Endothelial cell of umbilical vein (primary cell): ENCODE measurements around the gene MCC. TPM values are rescaled to one million over a fixed set of nuclear protein-coding genes. Genes with fewer than 3 reads are reported as not detected.

Experiments used
- BruUV-seq: library from RNA; stranded (reverse); fragments of 400-500 nt; replicated peaks from 2 replicates; lab custom pipeline; 2021; lab: Mats Ljungman, UMichigan
- CTCF ChIA-PET: fragments of 300-600, 350-600 bp; sonication (Branson Sonifier 250); formaldehyde crosslinking; loops from one replicate; lab custom pipeline; 2021; ENCODE audit warnings: antibody characterized with exemption, inconsistent platforms; lab: Charles Lee
- POLR2A ChIA-PET: fragments of 300-600, 350-600 bp; sonication (Branson Sonifier 250); formaldehyde crosslinking; loops from one replicate; lab custom pipeline; 2021; ENCODE audit warnings: antibody characterized with exemption, inconsistent platforms; lab: Charles Lee
- DNase-seq: peaks from one replicate; pipeline ENCODE4 v3.0.0-alpha.2; 2011; ENCODE audit warnings: low read depth, low spot score
- FAIRE-seq: peaks from 2 replicates; lab custom pipeline; 2011; peaks lifted over from hg19 to GRCh38; lab: Jason Lieb, UNC
- H2AFZ ChIP-seq: 2 replicates; pipeline ENCODE4 v1.6.0; 2012; ENCODE audit warnings: low read depth, low read length, control low read depth, inconsistent platforms
- H3K27ac ChIP-seq: 2 replicates; pipeline ENCODE4 v1.5.1; 2011; ENCODE audit warnings: low read depth, mild to moderate bottlenecking, control low read depth, low read length, moderate library complexity; ENCODE audit not compliant: insufficient read depth
- H3K27me3 ChIP-seq, 2 experiments: 2 replicates each; pipeline versions ENCODE4 v1.6.0 to v1.6.1; 2011; ENCODE audit warnings: low read length in 2 of 2, mixed read lengths in 1 of 2; ENCODE audit not compliant: control insufficient read depth in 2 of 2, insufficient read depth in 2 of 2
- H3K36me3 ChIP-seq, 2 experiments: 2 replicates in 1 of 2; 3 replicates in 1 of 2; pipeline ENCODE4 v1.5.1; 2011; ENCODE audit warnings: low read length in 2 of 2, mild to moderate bottlenecking in 1 of 2, moderate library complexity in 1 of 2; ENCODE audit not compliant: control insufficient read depth in 2 of 2, insufficient read depth in 2 of 2; ENCODE audit errors: extremely low read depth in 1 of 2
- H3K4me1 ChIP-seq: 3 replicates; pipeline ENCODE4 v1.5.1; 2011; ENCODE audit warnings: mild to moderate bottlenecking, low read length; ENCODE audit not compliant: control insufficient read depth, insufficient read depth; ENCODE audit errors: extremely low read depth
- H3K4me2 ChIP-seq: 2 replicates; pipeline ENCODE4 v1.6.1; 2011; ENCODE audit warnings: low read length, control low read depth, mixed read lengths; ENCODE audit not compliant: insufficient read depth
- H3K4me3 ChIP-seq, 3 experiments: fragments of 200-600 bp in 1 of 3; sonication (generic), shearing (Covaris generic) in 1 of 3; replicated peaks in 1 of 3; 2 replicates each; pipeline ENCODE4 v1.5.1; 2011 to 2016; ENCODE audit warnings: control low read depth in 3 of 3, low read length in 3 of 3, mild to moderate bottlenecking in 2 of 3, inconsistent platforms in 1 of 3, low read depth in 1 of 3, moderate library complexity in 1 of 3; ENCODE audit not compliant: insufficient read depth in 1 of 3
- H3K79me2 ChIP-seq: 2 replicates; pipeline ENCODE4 v1.6.0; 2012; ENCODE audit warnings: low read length, inconsistent platforms; ENCODE audit not compliant: control insufficient read depth, insufficient read depth
- H3K9ac ChIP-seq: replicated peaks from 2 replicates; pipeline ENCODE3; 2011; ENCODE audit warnings: low read length, control low read depth; ENCODE audit not compliant: insufficient read depth; ENCODE audit errors: extremely low read depth
- H3K9me1 ChIP-seq: replicated peaks from 3 replicates; pipeline ENCODE4 v1.6.0; 2011; ENCODE audit warnings: mild to moderate bottlenecking, low read length; ENCODE audit not compliant: control insufficient read depth, insufficient read depth; ENCODE audit errors: extremely low read depth
- H3K9me3 ChIP-seq: replicated peaks from 2 replicates; pipeline ENCODE4 v1.5.1; 2012; ENCODE audit warnings: low read length, inconsistent platforms; ENCODE audit not compliant: control insufficient read depth, insufficient read depth
- H4K20me1 ChIP-seq: replicated peaks from 2 replicates; pipeline ENCODE3; 2011; ENCODE audit warnings: mild to moderate bottlenecking, low read length; ENCODE audit not compliant: control insufficient read depth, insufficient read depth; ENCODE audit errors: extremely low read depth
- CTCF ChIP-seq, 2 donors: IDR thresholded peaks; 1 replicate in 1 of 2; 2 replicates in 1 of 2; pipeline ENCODE4 v1.5.1; 2011; ENCODE audit warnings: low read length in 2 of 2, mild to moderate bottlenecking in 2 of 2, moderate library complexity in 2 of 2, control low read depth in 1 of 2, inconsistent platforms in 1 of 2, low read depth in 1 of 2; ENCODE audit not compliant: insufficient read depth in 1 of 2; ENCODE audit errors: extremely low read depth in 1 of 2
- EZH2 ChIP-seq: IDR thresholded peaks from 2 replicates; pipeline ENCODE4 v1.6.1; 2012; ENCODE audit warnings: borderline replicate concordance, low read depth, mild to moderate bottlenecking, moderate library complexity, low read length, inconsistent platforms; ENCODE audit not compliant: severe bottlenecking
- FOS ChIP-seq: IDR thresholded peaks from 2 replicates; pipeline ENCODE4 v1.6.1; 2011; ENCODE audit warnings: mild to moderate bottlenecking, low read length, moderate library complexity, borderline replicate concordance; ENCODE audit not compliant: insufficient read depth
- GATA2 ChIP-seq: IDR thresholded peaks from 2 replicates; pipeline ENCODE4 v1.7.0; 2011; ENCODE audit warnings: low read depth, mild to moderate bottlenecking, moderate library complexity, mixed read lengths, low read length; ENCODE audit not compliant: insufficient read length, insufficient read depth
- JUN ChIP-seq: IDR thresholded peaks from 2 replicates; pipeline ENCODE4 v1.6.1; 2011; ENCODE audit warnings: borderline replicate concordance, low read depth; ENCODE audit not compliant: insufficient read length, insufficient read depth
- MAX ChIP-seq: IDR thresholded peaks from 2 replicates; pipeline ENCODE4 v1.6.1; 2011; ENCODE audit not compliant: insufficient read depth, insufficient read length
- MYC ChIP-seq: IDR thresholded peaks from one replicate; pipeline ENCODE4 v1.6.1; 2011; ENCODE audit warnings: mild to moderate bottlenecking, low read depth, low read length
- POLR2A ChIP-seq: IDR thresholded peaks from 2 replicates; pipeline ENCODE4 v1.6.1; 2012; ENCODE audit warnings: low read depth, mild to moderate bottlenecking, control low read depth, low read length
- POLR2AphosphoS5 ChIP-seq: IDR thresholded peaks from 2 replicates; pipeline ENCODE4 v1.6.1; 2012; ENCODE audit warnings: low read depth, mild to moderate bottlenecking, control low read depth, low read length, moderate library complexity; ENCODE audit not compliant: insufficient read depth
- dilution Hi-C: fragments of 300-500 bp; cut with MboI; formaldehyde crosslinking; loops from one replicate; pipeline ENCODE4 v1.15.0; 2019; ENCODE audit warnings: low sequenced_read_pairs; ENCODE audit not compliant: extremely low pct_ligation_motif_present
- intact Hi-C: fragments of 100-400 bp; cut with micrococcal nuclease; formaldehyde crosslinking; loops from one replicate; pipeline ENCODE4 v1.10.0; 2022
- polyA plus RNA-seq, 4 experiments: library from polyadenylated mRNA; depleted of rRNA in 3 of 4; stranded (reverse) in 3 of 4; unstranded in 1 of 4; fragments of >200 nt; gene quantifications; 2 replicates each; pipeline versions ENCODE4 v1.2.1 to v1.2.3, GENCODE V29; 2011 to 2012; ENCODE audit warnings: missing spikeins in 1 of 4
- total RNA-seq: library from RNA; stranded (reverse); gene quantifications from 2 replicates; pipeline ENCODE4 v1.2.3, GENCODE V29; 2021

Gene MCC
- total and polyA plus RNA-seq, 2 donors (not counting 3 experiments of a cell fraction or from before 2014, with no cell fraction given), result 6.9 to 27.5 TPM

GRCh38 chr5:113425909-113426308 is 62.3 kb downstream of the MCC start:
- CTCF ChIA-PET, result no interaction called here
- no peak overlapping the region for H3K9ac ChIP-seq
- no peak overlapping the region for H3K4me3 ChIP-seq
- intact Hi-C loops, result no loop called here
- no peak for DNase-seq
- no peaks in the 10 kb centered on the region for H3K9me1 ChIP-seq
- no peaks in the 10 kb centered on the region for H3K9me3 ChIP-seq
- H3K79me2 ChIP-seq, result no peaks in the 10 kb centered on the region
- H3K27me3 ChIP-seq, result no peaks in the 10 kb centered on the region
- TF ChIP-seq MYC (no peak), POLR2AphosphoS5 (no peak), JUN (no peak), POLR2A (no peak), FOS (no peak), MAX (no peak), CTCF (IDR thresholded peaks at IDR 0.05; ENCODE audit: extremely low read depth in 1 of 2, insufficient read depth in 1 of 2, low read depth in 1 of 2, low read length in 2 of 2) (no peak), EZH2 (no peak), GATA2 (no peak)
- no peak overlapping the region for H2AFZ ChIP-seq
- no peak for FAIRE-seq
- dilution Hi-C loops, result no loop called here
- no peaks in the 10 kb centered on the region for H3K4me1 ChIP-seq
- no peaks in the 10 kb centered on the region for H3K36me3 ChIP-seq
- POLR2A ChIA-PET, result no interaction called here
- H3K4me2 ChIP-seq, result no peak overlapping the region
- no peaks in the 10 kb centered on the region for H4K20me1 ChIP-seq
- H3K27ac ChIP-seq, result no peak overlapping the region
- no TSS peak for BruUV-seq
